Testis (tissue), 2 donors: ENCODE measurements around the gene TTF1.

Experiments
- POLR2A ChIP-seq: fragments of 450-650 bp; IDR thresholded peaks from one replicate; pipeline ENCODE4 v1.6.1; 2017; ENCODE audit warnings: antibody characterized with exemption, mild to moderate bottlenecking, moderate library complexity
- TF ChIP-seq, protein P1 (sequence below), 3 experiments: fragments of 450-650 bp in 2 of 3; fragments of 200-600 bp in 1 of 3; sonication (generic) in 1 of 3; IDR thresholded peaks; one replicate each; pipeline ENCODE4 v1.5.1; 2016 to 2019; ENCODE audit warnings: antibody characterized with exemption in 3 of 3, mild to moderate bottlenecking in 2 of 3, moderate library complexity in 1 of 3

DNA sequence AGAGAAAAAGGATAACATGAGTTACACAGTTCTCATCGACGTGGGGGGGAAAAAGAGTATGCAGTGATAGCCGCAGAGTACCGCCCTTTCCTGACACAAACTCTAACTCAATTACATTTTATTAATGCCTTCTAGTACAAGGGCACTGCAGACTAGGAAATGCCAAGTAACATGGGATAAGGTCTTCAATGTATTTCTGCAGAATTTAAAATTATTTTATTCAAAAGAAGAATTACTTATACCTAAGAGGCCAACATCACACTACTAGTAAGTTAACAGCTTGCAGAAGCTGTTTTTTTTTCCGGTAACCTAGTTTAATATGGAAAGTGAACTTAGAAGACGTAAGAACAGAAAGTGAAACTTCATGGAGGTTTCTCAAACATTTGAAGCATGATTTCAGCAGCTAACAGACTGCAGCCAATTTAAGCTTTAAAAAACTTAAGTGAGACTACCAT lies 55.8 kb downstream of the TTF1 start:
- no peak for TF ChIP-seq POLR2A
- TF ChIP-seq, protein P1, sequence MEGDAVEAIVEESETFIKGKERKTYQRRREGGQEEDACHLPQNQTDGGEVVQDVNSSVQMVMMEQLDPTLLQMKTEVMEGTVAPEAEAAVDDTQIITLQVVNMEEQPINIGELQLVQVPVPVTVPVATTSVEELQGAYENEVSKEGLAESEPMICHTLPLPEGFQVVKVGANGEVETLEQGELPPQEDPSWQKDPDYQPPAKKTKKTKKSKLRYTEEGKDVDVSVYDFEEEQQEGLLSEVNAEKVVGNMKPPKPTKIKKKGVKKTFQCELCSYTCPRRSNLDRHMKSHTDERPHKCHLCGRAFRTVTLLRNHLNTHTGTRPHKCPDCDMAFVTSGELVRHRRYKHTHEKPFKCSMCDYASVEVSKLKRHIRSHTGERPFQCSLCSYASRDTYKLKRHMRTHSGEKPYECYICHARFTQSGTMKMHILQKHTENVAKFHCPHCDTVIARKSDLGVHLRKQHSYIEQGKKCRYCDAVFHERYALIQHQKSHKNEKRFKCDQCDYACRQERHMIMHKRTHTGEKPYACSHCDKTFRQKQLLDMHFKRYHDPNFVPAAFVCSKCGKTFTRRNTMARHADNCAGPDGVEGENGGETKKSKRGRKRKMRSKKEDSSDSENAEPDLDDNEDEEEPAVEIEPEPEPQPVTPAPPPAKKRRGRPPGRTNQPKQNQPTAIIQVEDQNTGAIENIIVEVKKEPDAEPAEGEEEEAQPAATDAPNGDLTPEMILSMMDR (IDR thresholded peaks at IDR 0.05), result no peak
